ENCODE results near the gene GTF3A. TPM values are rescaled to one million over a fixed set of nuclear protein-coding genes. Genes with fewer than 3 reads are reported as not detected.

GTF3A gene
- 10 to 100 TPM; 54.7 to 94.2 TPM for total RNA-seq

GRCh38 chr13:27424246-27425157, at the start of gene GTF3A:
Gene GTF3A, plus strand, starts transcription at chr13:27424619.
- Histone ChIP-seq H3K9me3 (no peaks in the 10 kb centered on the region), H3K4me1 (peaks cover 38% of the 10 kb centered on the region), H3K4me3 (peak within 1 kb of the TSS; percentile 27 to 49), H3K36me3 (replicated peaks in 1 of 2; ENCODE audit: insufficient read depth in 1 of 2, low read depth in 2 of 2) (no peaks in the 10 kb centered on the region), H3K27me3 (no peaks in the 10 kb centered on the region), H3K27ac (peak within 1 kb of the TSS; percentile 86 to 96 (median 92))
- 0 to 1% methylated on average over 13 to 57 of the region's 85 CpGs for WGBS, 2 donors
- intact Hi-C loops (cut with DNase I): no loop called here
- TF ChIP-seq POLR2A (IDR thresholded peaks at IDR 0.05): peak; percentile 81 to 92 (median 90)
- TF ChIP-seq CTCF (IDR thresholded peaks at IDR 0.05): no peak
- DNase-seq (peak; percentile 84 to 88 (median 87)), ATAC-seq (peak; percentile 94)

DNA sequence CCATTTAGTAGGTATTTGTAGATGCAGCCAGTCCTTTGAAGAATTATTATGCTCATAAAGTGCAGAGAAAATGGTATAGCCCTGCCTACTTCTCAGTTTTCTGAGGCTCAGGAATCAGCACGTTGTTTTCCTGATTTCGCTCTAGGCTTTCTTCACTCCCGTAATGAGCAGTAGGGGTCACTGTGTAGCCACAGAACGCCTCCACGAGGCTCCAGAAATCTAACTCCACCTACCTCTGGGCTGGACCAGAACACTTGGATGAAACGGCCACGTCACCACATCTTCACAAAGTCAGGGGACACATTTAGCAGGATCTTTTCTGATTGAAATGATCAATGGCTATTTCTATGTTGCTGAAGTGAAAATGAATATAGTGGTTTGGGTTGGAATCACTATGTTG, 49.8 kb upstream of the GTF3A start:
- WGBS, 2 donors: 0 to 1% methylated on average over 4 to 7 of the region's 7 CpGs
- intact Hi-C loops (cut with DNase I): no loop called here
- Histone ChIP-seq H3K9me3 (no peaks in the 10 kb centered on the region), H3K27ac (peak overlapping the region; percentile 84 to 90 (median 88)), H3K27me3 (no peaks in the 10 kb centered on the region), H3K4me3 (no peak overlapping the region), H3K4me1 (peaks cover 61% of the 10 kb centered on the region), H3K36me3 (replicated peaks in 1 of 2; ENCODE audit: insufficient read depth in 1 of 2, low read depth in 2 of 2) (no peaks in the 10 kb centered on the region)
- DNase-seq (peak; percentile 83 to 90 (median 86)), ATAC-seq (peak; percentile 78)
- peak in 2 of 3 donors; percentile 64 to 66 for TF ChIP-seq POLR2A (IDR thresholded peaks at IDR 0.05)
- peak; percentile 56 to 93 (median 86) for TF ChIP-seq CTCF (IDR thresholded peaks at IDR 0.05)

- intact Hi-C loops (cut with DNase I): no loop called here
- WGBS, 2 donors: 56 to 61% methylated on average over 15 of the region's 15 CpGs
- ATAC-seq: peak; percentile 34
These were observed 48.6 kb upstream of the GTF3A start for GRCh38 chr13:27375686-27376326.

GRCh38 chr13:27379126-27379525, 45.3 kb upstream of the GTF3A start:
- peaks cover 18% of the 10 kb centered on the region for H3K4me1 ChIP-seq
- no peaks in the 10 kb centered on the region for H3K36me3 ChIP-seq (replicated peaks in 1 of 2; ENCODE audit: insufficient read depth in 1 of 2, low read depth in 2 of 2)
- intact Hi-C loops (cut with DNase I): no loop called here
- H3K27ac ChIP-seq: no peak overlapping the region
- DNase-seq: no peak
- TF ChIP-seq CTCF (IDR thresholded peaks at IDR 0.05): no peak
- TF ChIP-seq POLR2A (IDR thresholded peaks at IDR 0.05): no peak
- no peak overlapping the region for H3K4me3 ChIP-seq
- 55 to 71% methylated on average over 4 of the region's 4 CpGs for WGBS, 2 donors
- no peaks in the 10 kb centered on the region for H3K9me3 ChIP-seq
- H3K27me3 ChIP-seq: no peaks in the 10 kb centered on the region
- ATAC-seq: no peak

More at GRCh38 chr13:27375686-27376326, 48.6 kb upstream of the GTF3A start:
- Histone ChIP-seq H3K27ac (peak overlapping the region in 2 of 4 donors; percentile 87 to 90), H3K27me3 (no peaks in the 10 kb centered on the region), H3K4me3 (no peak overlapping the region), H3K4me1 (peaks cover 50% of the 10 kb centered on the region), H3K36me3 (replicated peaks in 1 of 2; ENCODE audit: insufficient read depth in 1 of 2, low read depth in 2 of 2) (no peaks in the 10 kb centered on the region), H3K9me3 (no peaks in the 10 kb centered on the region)
- TF ChIP-seq POLR2A (IDR thresholded peaks at IDR 0.05) (no peak), CTCF (IDR thresholded peaks at IDR 0.05) (peak; percentile 73 to 91 (median 77))
- peak; percentile 80 to 87 (median 84) for DNase-seq

All from body of pancreas (tissue), 4 donors.